GM23248 (cell line): Measurements from ENCODE around the gene FDX2.

Source experiments
- EZH2 ChIP-seq: fragments of 200-600 bp; sonication (generic); IDR thresholded peaks from 2 replicates; pipeline ENCODE4 v1.6.1; 2018; ENCODE audit warnings: antibody characterized with exemption, mild to moderate bottlenecking; ENCODE audit not compliant: insufficient read depth, poor library complexity, severe bottlenecking
- EZH2phosphoT487 ChIP-seq: fragments of 200-600 bp; sonication (generic); IDR thresholded peaks from 2 replicates; pipeline ENCODE4 v1.6.1; 2018; ENCODE audit warnings: antibody characterized with exemption, moderate library complexity, mild to moderate bottlenecking, low read depth; ENCODE audit not compliant: insufficient read depth

- TF ChIP-seq EZH2 (no peak), EZH2phosphoT487 (no peak)
These were observed 19.0 kb upstream of the FDX2 start for GRCh38 chr19:10334588-10335351.
